Measurements from ENCODE around the gene PJA2. TPM values are rescaled to one million over a fixed set of nuclear protein-coding genes. Genes with fewer than 3 reads are reported as not detected.
A peak's percentile ranks its signal among the peaks of the same experiment; 100 is the strongest.

Gene PJA2
- total RNA-seq, 1 donor from 2014 or later = 79.0 TPM

DNA sequence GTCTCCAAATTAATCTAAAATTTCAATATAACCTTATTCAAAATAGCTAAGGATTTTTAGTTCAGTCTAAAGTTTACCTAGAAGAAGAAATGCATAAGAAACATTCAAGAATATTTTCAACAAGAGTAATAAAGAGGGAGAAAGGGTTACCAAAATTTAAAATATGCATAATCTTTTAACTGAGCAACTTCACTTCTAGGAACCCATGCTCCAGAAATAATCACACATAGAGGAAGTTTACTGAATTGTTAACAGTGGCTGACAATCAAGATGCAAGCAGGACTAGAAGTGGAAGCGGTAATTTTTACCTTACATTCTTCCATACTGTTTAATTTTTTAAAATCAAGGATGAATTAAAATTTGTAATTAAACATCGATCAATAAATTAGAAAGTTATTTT, 1.9 kb downstream of the PJA2 start:
- DNase-seq = peak; percentile 21

DNA sequence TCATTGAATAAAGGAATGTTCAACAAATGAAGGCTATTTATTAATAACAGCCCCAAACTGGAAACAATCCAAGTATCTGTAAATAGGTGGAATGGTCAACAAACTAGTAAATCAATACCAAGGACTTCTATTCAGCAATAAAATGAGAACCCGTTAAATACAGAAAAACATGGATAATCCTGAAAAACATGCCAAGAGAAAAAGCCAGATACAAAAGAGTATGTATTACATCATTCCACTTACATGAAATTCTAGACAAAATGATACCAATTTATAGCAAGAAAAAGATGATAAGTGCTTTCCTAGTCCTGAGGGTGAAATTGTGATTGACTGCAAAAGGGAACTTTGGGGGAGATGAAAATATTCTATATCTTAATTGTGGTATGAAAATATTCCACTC, 3.1 kb downstream of the PJA2 start:
- no peak for DNase-seq

DNA sequence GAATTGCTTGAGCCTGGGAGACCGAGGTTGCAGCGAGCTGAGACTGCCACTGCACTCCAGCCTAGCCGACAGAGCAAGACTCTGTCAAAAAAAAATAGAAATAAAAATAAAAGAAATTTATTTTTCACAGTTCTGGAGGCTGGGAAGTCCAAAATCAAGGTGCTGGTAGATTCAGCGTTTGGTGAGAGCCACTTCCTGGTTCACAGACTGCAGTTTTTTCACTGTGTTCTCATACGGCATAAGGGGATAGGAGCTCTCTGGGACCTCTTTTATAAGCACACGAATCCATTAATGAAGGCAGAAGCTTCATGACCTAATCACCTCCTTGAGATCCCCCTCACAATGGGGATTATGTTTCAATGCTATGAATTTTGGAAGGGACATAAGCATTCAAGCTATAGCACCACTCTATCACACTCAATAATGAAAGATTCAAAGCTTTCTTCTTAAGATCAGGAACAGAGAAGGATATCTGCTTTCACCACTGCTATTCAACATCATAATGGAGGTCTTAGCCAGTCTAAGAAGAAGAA, 5.3 kb downstream of the PJA2 start:
- DNase-seq = no peak

DNA sequence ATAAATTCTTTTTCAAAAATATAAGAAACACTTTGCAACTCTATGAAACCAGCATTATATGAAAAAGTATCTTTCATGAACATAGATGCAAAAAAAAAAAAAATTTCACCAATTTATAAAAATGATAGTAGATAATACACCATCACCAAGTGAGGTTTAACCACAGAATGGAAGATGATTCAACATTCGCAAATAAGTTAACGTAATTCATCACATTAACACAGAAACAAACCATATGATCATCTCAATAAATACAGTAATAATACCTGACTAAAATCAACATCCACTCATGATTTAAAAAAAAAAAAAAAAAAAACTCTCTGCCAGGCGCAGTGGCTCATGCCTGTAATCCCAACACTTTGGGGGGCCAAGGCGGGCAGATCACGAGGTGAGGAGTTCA, 6.3 kb downstream of the PJA2 start:
- DNase-seq = no peak

DNA sequence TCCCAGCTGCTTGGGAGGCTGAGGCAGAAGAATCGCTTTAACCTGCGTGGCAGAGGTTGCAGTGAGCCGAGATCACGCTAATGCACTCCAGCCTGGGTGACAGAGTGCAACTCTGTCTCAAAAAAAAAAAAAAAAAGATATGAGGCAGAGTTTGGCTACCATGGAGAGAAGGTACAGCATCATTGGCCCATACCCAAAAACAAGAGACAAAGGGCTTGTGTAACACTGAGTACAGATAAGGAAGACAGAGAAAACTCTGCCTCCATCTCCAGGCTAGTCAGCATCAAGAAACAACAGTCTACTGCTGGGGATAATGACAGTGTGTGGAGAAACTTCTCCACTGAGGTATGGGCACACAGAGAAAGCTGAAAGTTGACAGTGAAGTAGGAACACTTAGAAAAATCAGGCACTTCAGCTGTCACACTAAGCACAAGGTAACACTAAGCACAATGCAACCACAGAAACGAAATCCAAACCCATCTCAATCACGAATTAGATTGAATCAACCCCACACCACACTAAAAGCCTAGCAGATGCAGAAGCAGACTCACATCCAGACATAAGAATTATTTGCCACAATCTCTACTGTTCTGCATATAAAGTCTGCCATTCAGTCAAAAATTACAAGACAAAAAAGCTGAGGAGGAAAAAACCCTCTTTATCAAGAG, 10.5 kb downstream of the PJA2 start:
- peak; percentile 25 for DNase-seq

DNA sequence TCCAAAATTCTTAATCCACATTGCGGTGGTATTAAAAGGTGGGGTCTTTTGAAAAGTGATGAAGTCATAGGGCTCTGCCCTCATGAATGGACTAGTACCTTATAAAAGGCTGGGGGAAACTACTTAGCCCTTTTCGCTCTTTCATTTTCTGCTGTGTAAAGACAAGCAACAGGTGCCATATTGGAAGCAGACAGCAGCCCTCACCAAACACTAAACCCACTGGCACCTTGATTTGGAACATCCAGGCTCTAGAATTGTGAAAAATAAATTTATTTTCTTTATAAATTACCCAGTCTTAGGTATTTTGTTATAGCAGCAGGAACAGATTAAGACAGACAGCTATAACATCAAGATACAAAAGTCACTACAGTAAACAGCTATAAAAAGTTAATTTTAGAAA, 12.8 kb downstream of the PJA2 start:
- DNase-seq = no peak

DNA sequence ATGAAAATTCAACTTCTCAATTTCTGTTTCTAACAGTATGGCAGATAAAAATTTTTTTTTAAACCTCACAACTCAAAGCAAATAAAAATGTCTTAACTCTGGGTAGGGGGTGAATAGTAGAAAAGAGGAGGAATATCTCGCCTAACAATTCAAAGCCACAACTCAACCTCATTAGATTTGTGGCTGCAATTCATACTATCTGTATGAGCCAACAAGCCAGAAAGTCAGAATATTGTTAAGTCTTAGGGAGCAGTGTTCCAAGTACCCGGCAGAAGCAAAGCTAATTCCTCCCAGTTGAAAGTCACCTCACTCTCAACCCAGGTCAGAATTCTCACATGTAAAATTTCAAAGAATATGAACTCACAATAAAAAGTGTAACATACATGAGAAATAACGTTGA, 15.0 kb downstream of the PJA2 start:
- no peak for DNase-seq

DNA sequence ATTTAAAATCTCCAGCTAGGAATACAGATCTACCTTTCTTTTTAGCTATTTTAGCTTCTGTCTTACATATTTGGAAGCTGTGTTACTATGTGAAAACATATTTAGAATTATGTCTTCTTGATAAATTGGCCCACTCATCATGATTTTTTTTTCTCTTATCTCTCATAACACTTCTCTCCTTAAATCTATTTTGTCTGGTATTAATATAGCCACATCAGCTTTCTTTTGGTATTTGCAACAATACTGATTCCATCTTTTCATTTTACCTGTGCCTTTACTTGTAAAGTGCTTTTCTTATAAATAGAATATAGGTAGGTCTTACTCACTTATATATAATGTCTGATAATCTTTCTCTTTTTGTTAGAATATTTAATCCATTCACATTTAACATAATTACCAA, 19.6 kb downstream of the PJA2 start:
- no peak for DNase-seq

DNA sequence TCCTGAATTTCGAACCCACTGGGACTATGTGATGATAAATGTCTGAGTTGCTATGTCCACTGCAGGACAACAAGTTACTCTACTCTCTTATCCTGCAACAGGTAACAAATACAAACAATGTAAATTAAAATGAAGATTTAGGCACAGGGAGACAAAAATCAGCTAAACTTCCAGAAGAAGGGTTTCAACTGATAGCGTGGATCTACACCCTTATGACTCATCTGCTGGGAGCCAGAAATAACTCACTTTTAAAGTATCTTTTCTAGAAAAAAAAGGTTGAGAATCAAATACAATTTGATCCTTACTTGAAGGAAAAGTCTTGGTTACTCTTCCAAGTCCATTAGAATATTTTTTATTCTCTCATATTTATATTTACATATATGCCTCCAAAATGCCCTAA, 21.4 kb downstream of the PJA2 start:
- DNase-seq = no peak

DNA sequence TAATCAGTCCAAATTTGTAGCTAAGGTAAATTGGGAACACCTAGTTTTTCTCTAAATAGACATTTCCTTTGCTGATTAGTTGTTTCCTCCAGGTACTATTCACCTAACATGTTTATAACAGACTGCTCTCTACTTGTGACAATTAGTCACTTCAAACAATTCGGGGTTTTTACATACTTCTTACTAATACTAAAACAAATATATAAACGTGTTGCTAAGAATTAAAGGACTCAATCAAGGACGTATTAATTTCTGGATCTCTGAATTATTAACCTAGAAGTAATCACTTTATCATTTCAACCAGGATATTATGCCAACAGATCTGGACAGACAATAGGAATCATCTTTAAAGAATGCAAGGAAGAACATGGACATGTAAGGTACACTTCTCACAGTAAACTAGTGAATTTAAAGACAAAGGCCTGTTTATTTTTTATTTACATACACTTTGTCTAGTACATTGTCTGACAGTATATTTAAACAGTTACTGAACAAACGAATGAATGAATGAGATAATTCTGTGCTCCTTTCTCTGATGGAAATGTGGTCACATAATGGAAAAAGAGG, 22.3 kb downstream of the PJA2 start:
- DNase-seq = no peak

DNA sequence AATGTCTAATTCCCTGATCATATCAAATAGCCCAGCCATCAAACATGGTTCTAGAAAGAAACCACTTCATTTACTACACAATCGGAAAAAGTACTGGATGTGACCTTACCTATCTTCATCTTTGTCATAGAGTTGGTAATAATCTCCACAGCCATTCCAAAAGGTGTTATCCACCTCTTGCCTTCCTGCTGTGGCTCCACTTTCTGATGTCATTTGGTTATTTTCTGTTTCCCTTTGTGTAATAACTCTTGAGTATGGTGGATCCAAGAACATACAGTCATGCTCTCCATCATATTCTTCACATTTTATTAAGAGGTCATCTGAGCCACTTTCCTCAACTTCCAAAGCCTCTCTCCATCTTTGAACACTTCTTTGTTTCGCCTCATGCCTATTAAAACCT, 31.7 kb downstream of the PJA2 start:
- no peak for DNase-seq

DNA sequence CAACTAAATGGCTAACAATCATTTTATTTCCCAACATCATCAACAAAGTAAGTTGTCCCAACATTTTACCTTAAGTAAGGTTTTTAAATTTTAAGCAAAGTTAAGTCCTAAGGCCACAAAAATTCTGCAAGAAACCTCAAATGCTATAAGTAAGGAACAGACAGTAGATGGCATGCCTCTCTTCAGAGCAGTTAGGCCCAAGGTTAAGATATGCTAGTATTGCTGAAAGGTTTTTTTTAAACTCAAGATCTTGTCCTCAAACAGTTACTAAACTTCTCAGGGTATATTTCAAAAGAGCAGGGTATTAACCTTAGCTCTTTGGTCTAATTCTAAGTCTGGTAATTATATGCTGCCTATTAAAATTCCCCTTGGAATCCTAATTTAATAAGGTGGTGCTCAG, 35.1 kb downstream of the PJA2 start:
- DNase-seq = no peak

DNA sequence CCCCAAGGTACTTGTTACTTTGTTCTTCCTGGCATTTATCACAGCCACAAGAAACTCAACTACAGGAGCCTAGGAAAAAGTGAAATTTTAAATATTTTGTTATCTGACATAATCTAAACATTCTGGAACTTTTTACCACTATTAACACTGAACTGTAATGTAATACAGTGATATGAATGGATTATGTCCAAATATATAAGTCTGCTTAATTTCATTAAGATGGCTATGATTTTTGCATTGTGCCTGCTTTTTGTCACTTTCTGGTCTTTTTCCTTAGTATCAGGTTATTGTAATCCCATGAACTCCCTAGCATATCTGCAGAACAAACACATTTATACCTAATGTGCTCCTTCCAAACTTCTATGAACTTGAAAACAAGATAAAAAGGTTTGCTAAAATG, 35.8 kb downstream of the PJA2 start:
- no peak for DNase-seq

DNA sequence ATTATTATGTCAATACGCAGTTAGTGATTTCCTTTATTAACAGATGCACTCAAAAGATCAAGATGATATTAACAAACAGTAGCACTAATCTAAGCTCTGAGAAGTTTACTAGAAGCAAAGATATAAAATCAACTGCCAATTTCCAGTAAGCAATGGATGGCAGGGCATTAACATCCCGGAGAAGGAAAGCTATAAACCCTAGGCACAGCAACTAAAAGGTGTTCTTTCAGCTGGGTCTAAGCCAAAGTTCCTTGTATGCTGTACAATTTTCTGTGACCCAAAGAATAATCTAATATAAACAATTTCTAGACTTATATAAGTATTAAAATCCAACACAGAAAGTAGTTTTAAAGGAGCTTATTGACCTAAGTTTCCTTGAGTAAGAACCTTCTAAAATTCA, 39.4 kb downstream of the PJA2 start:
- DNase-seq = no peak

DNA sequence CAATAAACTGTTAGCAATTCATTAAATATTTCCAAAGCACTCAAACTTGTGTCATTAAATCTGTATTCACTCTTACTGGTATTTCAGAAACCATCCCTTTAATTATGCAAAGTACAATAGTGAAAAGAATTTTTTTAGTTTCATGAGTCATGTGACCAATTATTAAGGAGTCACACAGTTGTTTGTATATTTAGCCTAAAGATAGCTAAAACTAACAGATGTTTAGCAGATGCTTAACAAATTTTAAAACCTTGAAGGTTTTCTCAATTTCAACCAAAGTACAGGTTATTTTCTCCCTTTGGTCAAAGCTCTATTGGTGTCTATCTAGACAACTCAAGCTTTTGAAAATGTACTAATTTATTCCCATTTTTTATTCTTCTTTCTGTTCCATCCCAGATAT, 44.1 kb downstream of the PJA2 start:
- no peak for DNase-seq

DNA sequence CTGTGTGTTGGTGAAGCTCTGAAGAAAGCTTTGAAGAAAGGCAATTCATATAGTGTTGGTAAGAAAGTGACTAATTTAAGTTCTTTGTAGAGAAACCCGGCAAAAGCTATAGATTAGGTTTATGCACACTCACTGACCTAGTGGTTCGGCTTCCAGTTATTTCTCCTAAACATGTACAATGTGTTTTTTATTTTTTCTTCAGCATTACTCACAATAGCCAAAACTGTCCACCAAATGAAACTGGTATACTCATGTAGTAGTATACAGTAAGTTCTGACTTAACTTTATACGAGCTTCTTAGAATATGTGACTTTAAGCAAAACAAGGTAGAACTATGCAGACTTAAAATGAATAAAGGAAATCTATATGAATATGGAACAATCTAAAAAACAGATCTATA, 44.8 kb downstream of the PJA2 start:
- no peak for DNase-seq

DNA sequence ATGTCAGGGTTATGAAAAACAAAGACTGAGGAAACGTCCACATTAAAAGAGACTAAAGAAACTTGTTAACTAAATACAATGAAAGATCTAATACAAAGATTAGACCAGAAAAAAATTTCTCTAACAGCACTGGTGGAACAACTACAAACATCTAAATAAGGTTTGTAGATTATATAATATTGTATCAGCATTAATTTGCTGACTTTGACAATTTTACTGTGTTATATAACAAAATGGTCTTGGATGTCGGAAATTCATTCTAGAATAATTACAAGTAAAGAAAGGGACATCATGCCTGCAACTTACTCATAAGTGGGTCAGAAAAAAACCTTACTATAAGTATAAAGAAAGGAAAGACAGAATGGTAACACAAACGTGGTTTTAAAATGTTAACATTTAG, 50.1 kb downstream of the PJA2 start:
- DNase-seq = no peak

DNA sequence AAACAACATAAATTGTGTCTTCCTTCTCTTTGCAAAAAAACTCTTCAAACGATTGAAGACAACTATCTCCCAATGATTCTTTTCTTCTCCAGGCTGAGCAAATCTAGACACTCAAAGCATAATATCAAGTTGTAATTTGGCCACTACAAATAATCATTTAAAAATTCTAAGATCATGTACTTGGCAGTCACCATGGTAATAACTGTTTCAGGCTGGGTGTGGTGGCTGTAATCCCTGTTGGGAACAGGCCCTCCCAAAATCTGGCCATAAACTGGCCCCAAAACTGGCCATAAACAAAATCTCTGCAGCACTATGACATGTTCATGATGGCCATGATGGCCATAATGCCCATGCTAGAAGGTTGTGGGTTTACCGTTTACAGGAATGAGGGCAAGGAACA, 52.0 kb downstream of the PJA2 start:
- no peak for DNase-seq

DNA sequence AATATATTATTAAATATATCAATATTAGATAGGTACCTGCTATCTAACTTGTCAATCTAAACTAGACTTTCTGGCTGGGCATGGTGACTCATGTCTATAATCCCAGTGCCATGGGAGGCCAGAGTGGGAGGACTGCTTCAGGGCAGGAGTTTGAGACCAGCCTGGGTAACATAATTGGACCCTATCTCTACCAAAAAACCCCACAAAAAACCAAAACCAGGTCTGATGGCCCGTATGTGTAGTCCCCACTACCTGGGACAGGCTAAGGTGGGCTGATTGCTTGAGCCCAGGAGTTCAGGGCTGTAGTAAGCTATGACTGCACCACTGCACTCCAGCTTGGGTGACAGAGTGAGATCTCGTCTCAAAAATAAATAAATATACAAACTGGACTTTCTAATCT, 55.0 kb downstream of the PJA2 start:
- DNase-seq = peak; percentile 13

DNA sequence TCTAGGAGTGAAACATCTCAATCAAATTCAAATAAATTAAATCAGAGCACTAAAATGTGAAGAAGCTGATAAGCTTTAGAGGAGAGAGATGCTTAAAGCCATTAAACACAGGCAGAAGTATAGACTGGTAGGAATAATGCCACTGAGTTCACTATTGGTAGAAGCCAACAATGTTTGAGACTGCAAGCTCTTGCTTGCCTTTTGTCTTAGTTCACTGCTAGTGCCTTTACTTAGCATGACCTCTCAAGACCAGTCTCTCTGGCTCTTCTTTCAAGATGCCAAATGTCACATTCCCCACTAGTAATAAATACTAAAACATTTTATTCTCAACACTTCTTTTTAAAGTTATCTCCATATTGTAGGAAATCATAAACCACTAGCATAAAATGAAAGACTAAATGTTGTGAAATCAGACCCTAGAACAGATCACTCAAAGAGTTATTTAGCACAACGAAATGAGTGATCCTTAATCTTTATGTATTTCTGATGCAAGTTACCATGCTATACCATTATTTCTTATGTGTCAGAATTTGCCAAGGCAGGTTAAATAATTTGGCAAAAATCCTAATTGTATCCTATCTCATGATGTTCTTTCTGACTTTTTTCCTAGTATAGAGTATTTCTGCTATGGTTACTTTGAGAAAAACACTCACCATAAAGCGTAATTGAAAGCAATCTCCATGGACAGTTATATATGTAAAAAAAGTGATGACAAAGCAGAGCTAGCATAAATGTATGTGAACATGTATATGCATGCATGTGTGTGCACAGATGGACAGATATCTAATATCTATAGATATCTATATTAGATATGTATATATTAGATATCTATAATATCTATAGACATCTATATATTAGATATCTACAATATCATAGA, 57.5 kb downstream of the PJA2 start:
- DNase-seq = no peak

DNA sequence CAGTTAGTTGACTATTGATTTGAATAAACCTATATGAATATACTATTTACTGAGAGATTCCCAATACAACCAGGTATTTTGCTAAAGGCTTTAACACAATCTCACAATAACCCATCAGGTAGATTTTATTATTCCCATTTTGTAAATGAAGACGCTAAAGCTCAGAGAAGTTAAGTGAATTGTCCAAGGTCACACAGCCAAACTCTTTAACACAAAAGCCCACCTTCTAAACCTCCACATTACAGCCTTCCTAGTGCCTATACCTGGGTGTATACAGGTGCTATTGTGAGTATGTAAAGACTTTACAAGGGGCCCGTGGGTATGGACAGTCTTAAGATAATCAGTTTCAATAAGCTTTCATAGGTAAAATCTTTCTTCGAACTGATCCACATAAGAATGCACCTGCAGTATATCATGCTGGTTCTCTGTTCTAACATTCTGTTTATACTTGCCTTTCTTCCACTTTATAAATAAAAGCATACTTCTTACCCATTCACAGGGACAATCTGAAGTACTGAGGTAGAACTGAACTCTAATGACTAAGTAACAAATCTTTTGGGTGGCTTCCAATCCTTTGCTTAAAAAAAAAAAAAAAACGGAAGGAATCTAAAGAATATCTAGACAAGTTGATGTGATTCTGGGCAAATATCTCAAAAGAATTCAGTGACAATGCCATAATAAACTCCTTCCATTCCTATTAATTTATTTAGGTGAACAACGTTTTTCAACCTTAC, 59.1 kb downstream of the PJA2 start:
- DNase-seq = no peak

DNA sequence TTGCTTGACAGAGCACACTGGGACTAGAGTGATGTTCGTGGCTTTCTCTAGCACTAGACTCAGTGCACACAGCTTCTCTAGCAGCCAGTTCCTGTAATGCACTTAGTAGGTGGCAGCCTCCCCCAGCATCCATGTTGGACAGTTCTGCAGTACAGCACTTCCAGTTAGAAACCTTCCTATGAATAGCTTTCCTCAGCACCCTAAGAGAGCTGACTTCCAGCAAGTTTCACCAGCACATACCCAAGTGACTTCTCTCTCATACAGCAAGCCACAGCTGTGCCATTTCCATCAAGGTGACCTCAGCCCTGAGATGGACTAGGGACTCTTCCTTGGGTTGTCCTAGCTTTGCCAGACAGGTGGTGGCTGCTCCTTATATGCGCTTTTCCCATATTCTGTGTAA, 60.4 kb downstream of the PJA2 start:
- no peak for DNase-seq

DNA sequence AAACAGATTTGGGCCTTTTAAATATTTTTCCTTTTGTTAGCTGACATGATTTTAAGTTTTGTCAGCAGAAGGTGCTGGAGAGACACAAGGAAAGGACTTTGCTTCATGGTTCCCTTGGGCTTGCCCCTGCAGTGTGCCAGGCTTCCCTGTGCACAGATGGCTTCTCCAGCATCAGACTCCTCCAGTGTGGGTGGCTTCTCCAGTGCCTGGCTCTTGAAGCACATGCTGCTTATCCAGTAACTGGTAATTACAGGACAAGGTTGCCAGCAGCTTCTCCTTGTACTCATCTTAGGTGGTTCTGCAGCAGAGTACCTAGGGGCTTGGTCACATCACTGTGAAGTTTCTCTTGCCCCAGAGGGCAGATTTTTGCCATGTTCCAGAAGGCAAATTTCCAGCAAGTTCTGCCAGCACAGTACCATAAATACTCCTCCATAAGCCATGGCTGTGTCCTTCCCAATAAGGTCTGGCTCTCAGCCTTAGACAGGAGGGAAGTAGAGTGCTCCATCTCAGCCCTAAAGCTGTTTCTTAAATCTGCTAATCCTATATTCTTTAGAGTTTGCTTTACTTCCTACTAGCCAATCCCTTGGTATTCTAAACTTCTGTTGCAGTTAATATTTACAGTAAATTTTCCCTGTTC, 62.4 kb downstream of the PJA2 start:
- DNase-seq = no peak
